WTC11 (cell line): ENCODE measurements around the gene QKI. TPM values are rescaled to one million over a fixed set of nuclear protein-coding genes. Genes with fewer than 3 reads are reported as not detected.
"Not testable (repeated sequence)": the region's sequence is repeated elsewhere in the genome, so short reads cannot be mapped to it uniquely, and the experiment has no call there.

Experiments
- ATAC-seq: fragments of 200-7000 bp; cut with Tn5 transposase; 2 replicates; pipeline ENCODE4 v1.10.0; 2021; ENCODE audit warnings: mild to moderate bottlenecking, moderate library complexity
- CTCF ChIA-PET: fragments of 300-600 bp; sonication (Branson Sonifier 250); formaldehyde crosslinking; loops from one replicate; lab custom pipeline; 2021; ENCODE audit warnings: antibody characterized with exemption; lab: Charles Lee
- POLR2A ChIA-PET: fragments of 350-600 bp; sonication (Branson Sonifier 250); formaldehyde crosslinking; loops from one replicate; lab custom pipeline; 2021; ENCODE audit warnings: antibody characterized with exemption; lab: Charles Lee
- DNase-seq: peaks from one replicate; pipeline ENCODE4 v3.0.0; 2021; ENCODE audit warnings: low spot score
- H3K27ac Mint-ChIP-seq: 2 replicates; pipeline ENCODE4 v1.8.0; 2021; ENCODE audit warnings: mixed read lengths
- H3K27me3 Mint-ChIP-seq: 2 replicates; pipeline ENCODE4 v1.8.0; 2021; ENCODE audit warnings: low read depth, mild to moderate bottlenecking, moderate library complexity, mixed read lengths
- H3K36me3 Mint-ChIP-seq: 2 replicates; pipeline ENCODE4 v1.8.0; 2021; ENCODE audit warnings: mixed read lengths
- H3K4me1 Mint-ChIP-seq: 2 replicates; pipeline ENCODE4 v1.8.0; 2022; ENCODE audit warnings: mixed read lengths
- H3K4me3 Mint-ChIP-seq: 2 replicates; pipeline ENCODE4 v1.8.0; 2021; ENCODE audit warnings: mild to moderate bottlenecking, moderate library complexity, mixed read lengths
- H3K9me3 Mint-ChIP-seq: 2 replicates; pipeline ENCODE4 v1.8.0; 2021; ENCODE audit warnings: mixed read lengths
- ATF1 ChIP-seq: sonication (generic); formaldehyde crosslinking; IDR thresholded peaks from 2 replicates; pipeline ENCODE4 v1.8.1; 2023; ENCODE audit warnings: mild to moderate bottlenecking, moderate library complexity, missing genetic modification reagents
- ELF4 ChIP-seq: sonication (generic); formaldehyde crosslinking; IDR thresholded peaks from 2 replicates; pipeline ENCODE4 v1.8.1; 2022; ENCODE audit warnings: low read depth, mild to moderate bottlenecking, moderate library complexity, missing genetic modification reagents
- EMX1 ChIP-seq: fragments of 250-450 bp; sonication (Bioruptor Pico); IDR thresholded peaks from 2 replicates; pipeline ENCODE4 v1.8.0; 2021; ENCODE audit warnings: mild to moderate bottlenecking
- ETV6 ChIP-seq: sonication (generic); formaldehyde crosslinking; IDR thresholded peaks from 2 replicates; pipeline ENCODE4 v1.8.1; 2022; ENCODE audit warnings: mild to moderate bottlenecking, missing genetic modification reagents
- FOXK1 ChIP-seq: sonication (generic); formaldehyde crosslinking; IDR thresholded peaks from 2 replicates; pipeline ENCODE4 v1.8.0; 2022; ENCODE audit warnings: mild to moderate bottlenecking, moderate library complexity, missing genetic modification reagents
- PRRX2 ChIP-seq: fragments of 250-450 bp; sonication (Bioruptor Pico); IDR thresholded peaks from 2 replicates; pipeline ENCODE4 v1.8.0; 2021; ENCODE audit warnings: mild to moderate bottlenecking
- ZNF219 ChIP-seq: sonication (generic); formaldehyde crosslinking; IDR thresholded peaks from 2 replicates; pipeline ENCODE4 v1.8.0; 2023; ENCODE audit warnings: missing genetic modification reagents, mild to moderate bottlenecking, borderline replicate concordance
- ZNF263 ChIP-seq: sonication (generic); formaldehyde crosslinking; IDR thresholded peaks from 2 replicates; pipeline ENCODE4 v1.8.1; 2022; ENCODE audit warnings: low read depth, mild to moderate bottlenecking, moderate library complexity, missing genetic modification reagents
- total RNA-seq: library from RNA; stranded (reverse); gene quantifications from 3 replicates; pipeline ENCODE4 v1.2.3, GENCODE V29; 2021
- TF ChIP-seq, protein P1 (sequence below): sonication (generic); formaldehyde crosslinking; IDR thresholded peaks from 2 replicates; pipeline ENCODE4 v1.8.1; 2023; ENCODE audit warnings: mild to moderate bottlenecking, missing genetic modification reagents
- TF ChIP-seq, protein P2 (sequence below): sonication (generic); formaldehyde crosslinking; IDR thresholded peaks from 2 replicates; pipeline ENCODE4 v1.8.1; 2022; ENCODE audit warnings: missing genetic modification reagents, borderline replicate concordance
- TF ChIP-seq, protein P3 (sequence below): sonication (generic); formaldehyde crosslinking; IDR thresholded peaks from 2 replicates; pipeline ENCODE4 v1.8.1; 2023; ENCODE audit warnings: mild to moderate bottlenecking, missing genetic modification reagents
- TF ChIP-seq, protein P4 (sequence below): fragments of 250-450 bp; sonication (Bioruptor Pico); IDR thresholded peaks from 2 replicates; pipeline ENCODE4 v1.9.0; 2021; ENCODE audit warnings: mild to moderate bottlenecking
- TF ChIP-seq, protein P5 (sequence below): fragments of 250-450 bp; sonication (Bioruptor Pico); IDR thresholded peaks from 2 replicates; pipeline ENCODE4 v2.1.2; 2022; ENCODE audit warnings: mild to moderate bottlenecking, moderate library complexity
- TF ChIP-seq, protein P6 (sequence below): sonication (generic); formaldehyde crosslinking; IDR thresholded peaks from 2 replicates; pipeline ENCODE4 v1.8.0; 2022; ENCODE audit warnings: mild to moderate bottlenecking, missing genetic modification reagents

Gene QKI
- total RNA-seq, 1 experiment from 2014 or later = 145 TPM

DNA sequence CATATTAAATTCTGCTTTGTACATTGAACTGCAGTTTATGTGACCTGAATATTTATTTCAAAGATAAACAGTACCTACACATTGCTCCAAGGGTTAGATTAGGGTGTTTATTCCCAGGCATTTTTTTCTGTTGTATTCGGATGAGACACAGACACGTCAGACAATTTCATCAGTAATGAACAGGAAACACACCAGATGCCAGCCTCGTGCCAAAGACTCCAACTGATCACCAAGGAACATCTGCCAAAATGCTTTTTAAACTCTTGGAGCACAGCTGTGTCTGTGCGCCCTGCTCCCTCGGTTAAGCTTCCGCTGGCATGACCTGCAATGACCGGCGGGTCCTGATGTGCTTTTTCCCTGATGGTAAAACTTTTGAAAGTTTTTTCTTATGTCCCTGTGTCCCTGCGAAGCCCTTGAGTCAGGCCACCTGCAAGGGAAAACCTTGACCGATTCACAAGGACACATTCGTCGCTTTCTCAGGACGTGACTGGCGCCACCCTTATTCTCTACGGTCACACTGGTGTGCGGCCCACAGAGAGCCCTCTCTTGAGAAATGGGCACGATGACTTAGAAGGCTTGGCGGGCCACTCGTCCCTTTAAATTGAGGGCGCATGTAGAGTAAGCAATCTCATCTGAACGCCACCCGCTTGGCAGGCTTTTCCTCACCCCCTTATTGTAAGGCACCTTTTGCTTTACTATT lies 173.9 kb downstream of the QKI start:
- Mint-ChIP-seq H3K4me3 (no peak overlapping the region), H3K27me3 (no peaks in the 10 kb centered on the region), H3K27ac (no peak overlapping the region), H3K9me3 (peaks cover 34% of the 10 kb centered on the region), H3K36me3 (peaks cover 24% of the 10 kb centered on the region), H3K4me1 (peaks cover 4% of the 10 kb centered on the region; the same call in 1 of the 2 replicates)
- DNase-seq = no peak
- POLR2A ChIA-PET = no interaction called here
- TF ChIP-seq ZNF263 (CRISPR knock-in tag) (no peak), EMX1 (CRISPR knock-in tag) (no peak), ZNF219 (CRISPR knock-in tag) (no peak), ELF4 (no peak)
- TF ChIP-seq, protein P1, sequence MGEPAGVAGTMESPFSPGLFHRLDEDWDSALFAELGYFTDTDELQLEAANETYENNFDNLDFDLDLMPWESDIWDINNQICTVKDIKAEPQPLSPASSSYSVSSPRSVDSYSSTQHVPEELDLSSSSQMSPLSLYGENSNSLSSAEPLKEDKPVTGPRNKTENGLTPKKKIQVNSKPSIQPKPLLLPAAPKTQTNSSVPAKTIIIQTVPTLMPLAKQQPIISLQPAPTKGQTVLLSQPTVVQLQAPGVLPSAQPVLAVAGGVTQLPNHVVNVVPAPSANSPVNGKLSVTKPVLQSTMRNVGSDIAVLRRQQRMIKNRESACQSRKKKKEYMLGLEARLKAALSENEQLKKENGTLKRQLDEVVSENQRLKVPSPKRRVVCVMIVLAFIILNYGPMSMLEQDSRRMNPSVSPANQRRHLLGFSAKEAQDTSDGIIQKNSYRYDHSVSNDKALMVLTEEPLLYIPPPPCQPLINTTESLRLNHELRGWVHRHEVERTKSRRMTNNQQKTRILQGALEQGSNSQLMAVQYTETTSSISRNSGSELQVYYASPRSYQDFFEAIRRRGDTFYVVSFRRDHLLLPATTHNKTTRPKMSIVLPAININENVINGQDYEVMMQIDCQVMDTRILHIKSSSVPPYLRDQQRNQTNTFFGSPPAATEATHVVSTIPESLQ = no peak
- TF ChIP-seq, protein P2, sequence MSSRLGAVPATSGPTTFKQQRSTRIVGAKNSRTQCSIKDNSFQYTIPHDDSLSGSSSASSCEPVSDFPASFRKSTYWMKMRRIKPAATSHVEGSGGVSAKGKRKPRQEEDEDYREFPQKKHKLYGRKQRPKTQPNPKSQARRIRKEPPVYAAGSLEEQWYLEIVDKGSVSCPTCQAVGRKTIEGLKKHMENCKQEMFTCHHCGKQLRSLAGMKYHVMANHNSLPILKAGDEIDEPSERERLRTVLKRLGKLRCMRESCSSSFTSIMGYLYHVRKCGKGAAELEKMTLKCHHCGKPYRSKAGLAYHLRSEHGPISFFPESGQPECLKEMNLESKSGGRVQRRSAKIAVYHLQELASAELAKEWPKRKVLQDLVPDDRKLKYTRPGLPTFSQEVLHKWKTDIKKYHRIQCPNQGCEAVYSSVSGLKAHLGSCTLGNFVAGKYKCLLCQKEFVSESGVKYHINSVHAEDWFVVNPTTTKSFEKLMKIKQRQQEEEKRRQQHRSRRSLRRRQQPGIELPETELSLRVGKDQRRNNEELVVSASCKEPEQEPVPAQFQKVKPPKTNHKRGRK (CRISPR knock-in tag) = no peak
- TF ChIP-seq, protein P3, sequence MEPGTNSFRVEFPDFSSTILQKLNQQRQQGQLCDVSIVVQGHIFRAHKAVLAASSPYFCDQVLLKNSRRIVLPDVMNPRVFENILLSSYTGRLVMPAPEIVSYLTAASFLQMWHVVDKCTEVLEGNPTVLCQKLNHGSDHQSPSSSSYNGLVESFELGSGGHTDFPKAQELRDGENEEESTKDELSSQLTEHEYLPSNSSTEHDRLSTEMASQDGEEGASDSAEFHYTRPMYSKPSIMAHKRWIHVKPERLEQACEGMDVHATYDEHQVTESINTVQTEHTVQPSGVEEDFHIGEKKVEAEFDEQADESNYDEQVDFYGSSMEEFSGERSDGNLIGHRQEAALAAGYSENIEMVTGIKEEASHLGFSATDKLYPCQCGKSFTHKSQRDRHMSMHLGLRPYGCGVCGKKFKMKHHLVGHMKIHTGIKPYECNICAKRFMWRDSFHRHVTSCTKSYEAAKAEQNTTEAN (CRISPR knock-in tag) = no peak
- ATAC-seq = no peak
- CTCF ChIA-PET = no interaction called here

DNA sequence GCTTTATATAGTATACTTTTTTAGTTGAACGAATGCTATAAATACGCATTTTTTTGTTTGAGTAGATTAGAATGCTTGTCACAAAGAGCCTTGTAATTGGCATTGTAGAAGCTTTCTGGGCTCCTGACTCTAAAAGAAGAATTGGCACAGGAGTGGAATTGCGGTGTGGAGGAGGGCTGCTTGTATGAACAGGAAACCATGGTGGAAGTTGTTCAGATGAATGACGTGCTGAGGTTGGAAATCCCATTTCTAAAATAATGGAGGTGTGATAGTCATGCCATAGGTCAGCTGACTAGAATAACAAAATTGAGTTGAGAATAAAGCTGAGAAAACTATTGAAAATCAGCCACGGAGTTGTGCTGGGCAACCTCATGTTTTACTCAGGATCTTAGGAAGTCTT lies 174.9 kb downstream of the QKI start:
- Mint-ChIP-seq H3K27me3 (no peaks in the 10 kb centered on the region), H3K9me3 (peaks cover 36% of the 10 kb centered on the region), H3K4me1 (peaks cover 4% of the 10 kb centered on the region; the same call in 1 of the 2 replicates), H3K36me3 (peaks cover 26% of the 10 kb centered on the region), H3K4me3 (no peak overlapping the region), H3K27ac (no peak overlapping the region)
- no peak for DNase-seq
- CTCF ChIA-PET = no interaction called here
- ATAC-seq = no peak
- TF ChIP-seq, protein P4, sequence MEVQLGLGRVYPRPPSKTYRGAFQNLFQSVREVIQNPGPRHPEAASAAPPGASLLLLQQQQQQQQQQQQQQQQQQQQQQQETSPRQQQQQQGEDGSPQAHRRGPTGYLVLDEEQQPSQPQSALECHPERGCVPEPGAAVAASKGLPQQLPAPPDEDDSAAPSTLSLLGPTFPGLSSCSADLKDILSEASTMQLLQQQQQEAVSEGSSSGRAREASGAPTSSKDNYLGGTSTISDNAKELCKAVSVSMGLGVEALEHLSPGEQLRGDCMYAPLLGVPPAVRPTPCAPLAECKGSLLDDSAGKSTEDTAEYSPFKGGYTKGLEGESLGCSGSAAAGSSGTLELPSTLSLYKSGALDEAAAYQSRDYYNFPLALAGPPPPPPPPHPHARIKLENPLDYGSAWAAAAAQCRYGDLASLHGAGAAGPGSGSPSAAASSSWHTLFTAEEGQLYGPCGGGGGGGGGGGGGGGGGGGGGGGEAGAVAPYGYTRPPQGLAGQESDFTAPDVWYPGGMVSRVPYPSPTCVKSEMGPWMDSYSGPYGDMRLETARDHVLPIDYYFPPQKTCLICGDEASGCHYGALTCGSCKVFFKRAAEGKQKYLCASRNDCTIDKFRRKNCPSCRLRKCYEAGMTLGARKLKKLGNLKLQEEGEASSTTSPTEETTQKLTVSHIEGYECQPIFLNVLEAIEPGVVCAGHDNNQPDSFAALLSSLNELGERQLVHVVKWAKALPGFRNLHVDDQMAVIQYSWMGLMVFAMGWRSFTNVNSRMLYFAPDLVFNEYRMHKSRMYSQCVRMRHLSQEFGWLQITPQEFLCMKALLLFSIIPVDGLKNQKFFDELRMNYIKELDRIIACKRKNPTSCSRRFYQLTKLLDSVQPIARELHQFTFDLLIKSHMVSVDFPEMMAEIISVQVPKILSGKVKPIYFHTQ (CRISPR knock-in tag) = no peak
- TF ChIP-seq FOXK1 (CRISPR knock-in tag) (no peak), PRRX2 (CRISPR knock-in tag) (no peak), ELF4 (no peak), ETV6 (CRISPR knock-in tag) (no peak), ATF1 (CRISPR knock-in tag) (no peak)
- TF ChIP-seq, protein P5, sequence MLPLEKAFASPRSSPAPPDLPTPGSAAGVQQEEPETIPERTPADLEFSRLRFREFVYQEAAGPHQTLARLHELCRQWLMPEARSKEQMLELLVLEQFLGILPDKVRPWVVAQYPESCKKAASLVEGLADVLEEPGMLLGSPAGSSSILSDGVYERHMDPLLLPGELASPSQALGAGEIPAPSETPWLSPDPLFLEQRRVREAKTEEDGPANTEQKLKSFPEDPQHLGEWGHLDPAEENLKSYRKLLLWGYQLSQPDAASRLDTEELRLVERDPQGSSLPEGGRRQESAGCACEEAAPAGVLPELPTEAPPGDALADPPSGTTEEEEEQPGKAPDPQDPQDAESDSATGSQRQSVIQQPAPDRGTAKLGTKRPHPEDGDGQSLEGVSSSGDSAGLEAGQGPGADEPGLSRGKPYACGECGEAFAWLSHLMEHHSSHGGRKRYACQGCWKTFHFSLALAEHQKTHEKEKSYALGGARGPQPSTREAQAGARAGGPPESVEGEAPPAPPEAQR (CRISPR knock-in tag) = no peak
- TF ChIP-seq, protein P6, sequence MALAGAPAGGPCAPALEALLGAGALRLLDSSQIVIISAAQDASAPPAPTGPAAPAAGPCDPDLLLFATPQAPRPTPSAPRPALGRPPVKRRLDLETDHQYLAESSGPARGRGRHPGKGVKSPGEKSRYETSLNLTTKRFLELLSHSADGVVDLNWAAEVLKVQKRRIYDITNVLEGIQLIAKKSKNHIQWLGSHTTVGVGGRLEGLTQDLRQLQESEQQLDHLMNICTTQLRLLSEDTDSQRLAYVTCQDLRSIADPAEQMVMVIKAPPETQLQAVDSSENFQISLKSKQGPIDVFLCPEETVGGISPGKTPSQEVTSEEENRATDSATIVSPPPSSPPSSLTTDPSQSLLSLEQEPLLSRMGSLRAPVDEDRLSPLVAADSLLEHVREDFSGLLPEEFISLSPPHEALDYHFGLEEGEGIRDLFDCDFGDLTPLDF (CRISPR knock-in tag) = no peak
- TF ChIP-seq, protein P2 (CRISPR knock-in tag) = no peak
- POLR2A ChIA-PET = no interaction called here

DNA sequence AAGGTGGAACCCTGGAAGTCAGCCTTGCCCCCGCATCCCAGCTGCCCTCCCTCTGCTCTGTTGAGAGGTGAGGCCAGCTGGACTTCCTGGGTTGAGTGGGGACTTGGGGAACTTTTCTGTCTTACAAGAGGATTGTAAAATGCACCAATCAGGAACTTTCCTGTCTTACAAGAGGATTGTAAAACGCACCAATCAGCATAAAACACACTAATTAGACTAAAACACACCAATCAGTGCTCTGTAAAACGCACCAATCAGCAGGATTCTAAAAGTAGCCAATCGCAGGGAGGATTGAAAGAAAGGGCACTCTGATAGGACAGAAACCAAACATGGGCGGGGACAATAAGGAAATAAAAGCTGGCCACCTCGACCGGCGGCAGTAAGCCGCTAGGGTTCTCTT lies 175.6 kb downstream of the QKI start:
- ATAC-seq, DNase-seq, H3K4me3 Mint-ChIP-seq, H3K27ac Mint-ChIP-seq, CTCF ChIA-PET, POLR2A ChIA-PET, H3K27me3 Mint-ChIP-seq, H3K4me1 Mint-ChIP-seq: not testable (repeated sequence)
- Mint-ChIP-seq H3K9me3 (peaks cover 39% of the 10 kb centered on the region), H3K36me3 (peaks cover 26% of the 10 kb centered on the region)
